GM18951 (cell line): Measurements from ENCODE around the gene NOL3.
"Not testable (repeated sequence)": the region's sequence is repeated elsewhere in the genome, so short reads cannot be mapped to it uniquely, and the experiment has no call there.

Experiments
- POLR2A ChIP-seq: IDR thresholded peaks from 4 replicates; pipeline ENCODE4 v1.6.1; 2011; ENCODE audit warnings: mild to moderate bottlenecking; ENCODE audit not compliant: insufficient read length, insufficient read depth; ENCODE audit errors: extremely low read depth
- in situ Hi-C: fragments of 300-500 bp; cut with MboI; formaldehyde crosslinking; loops from one replicate; pipeline ENCODE4 v1.12.0; 2022; ENCODE audit warnings: low sequenced_read_pairs, mixed read lengths, inconsistent platforms; ENCODE audit not compliant: unreplicated experiment

The NOL3 gene

DNA sequence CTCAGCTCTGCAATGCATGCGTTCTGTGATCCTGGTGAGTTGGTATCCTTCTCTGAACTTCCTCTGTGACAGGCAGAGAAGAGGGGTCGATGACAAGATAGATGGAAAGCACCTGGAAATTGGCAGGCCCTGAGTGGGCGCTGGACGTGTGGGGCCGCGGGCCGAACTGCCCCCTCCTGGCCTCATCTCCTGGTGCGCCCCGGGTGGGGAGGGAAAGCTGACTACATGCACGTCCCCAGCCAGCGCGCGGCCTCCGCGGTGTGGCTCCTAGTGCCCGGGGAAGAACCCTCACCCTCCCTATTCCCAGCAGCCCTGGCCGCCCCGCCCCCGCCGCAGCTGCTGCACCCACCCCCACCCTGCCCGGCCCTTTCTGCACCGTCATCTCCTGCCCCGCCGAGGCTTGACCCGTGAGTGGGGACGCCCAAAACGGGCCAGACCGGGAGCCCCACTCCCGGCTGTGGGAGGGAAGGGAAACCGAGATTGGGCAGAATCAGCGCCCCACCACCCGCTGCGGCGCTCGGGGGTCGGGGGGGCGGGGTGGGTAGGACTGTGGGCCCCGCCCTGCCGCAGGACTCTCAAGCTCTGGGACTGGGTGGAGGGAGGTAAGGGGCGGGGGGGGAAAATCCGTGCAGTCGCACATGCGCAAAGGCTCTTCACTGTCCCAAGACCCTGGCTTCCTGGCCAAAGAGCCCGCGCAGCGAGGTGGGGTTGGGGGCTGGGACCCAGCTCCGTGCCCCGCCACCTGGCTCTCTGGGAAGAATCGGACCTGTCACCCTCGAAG, at the start of gene NOL3:
Gene NOL3, plus strand, starts transcription at position 371 of the 781 bp plus-strand sequence.
- TF ChIP-seq POLR2A: peak; percentile 56
- in situ Hi-C loops: no loop called here

GRCh38 chr16:67122799-67123198, 47.5 kb upstream of the NOL3 start:
- in situ Hi-C loops: not testable (repeated sequence)

- in situ Hi-C loops: no loop called here
- TF ChIP-seq POLR2A: no peak
Measured at GRCh38 chr16:67128417-67128816, 41.9 kb upstream of the NOL3 start.

DNA sequence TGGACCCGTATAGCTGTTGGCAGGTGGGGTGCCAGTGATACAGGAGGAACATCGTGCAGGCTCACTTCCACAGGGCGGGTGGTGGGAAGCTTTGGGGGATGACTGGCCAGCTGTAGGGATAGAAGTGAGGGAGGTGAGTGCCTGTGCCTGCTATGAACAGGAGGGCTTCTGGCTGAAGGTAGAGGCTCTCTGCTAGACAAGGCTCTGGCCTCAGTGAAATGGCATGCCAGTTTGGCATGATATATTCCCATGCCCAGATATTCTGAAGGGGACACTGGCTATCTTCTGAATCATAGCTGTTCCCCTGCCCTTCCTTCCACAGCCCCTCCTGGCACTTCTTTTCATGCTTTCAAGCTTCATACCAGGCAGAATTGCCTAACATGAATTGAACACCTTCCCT, 41.5 kb upstream of the NOL3 start:
- no peak for TF ChIP-seq POLR2A
- in situ Hi-C loops: no loop called here

- no peak for TF ChIP-seq POLR2A
- in situ Hi-C loops: no loop called here
Measured at GRCh38 chr16:67129422-67129821, 40.9 kb upstream of the NOL3 start.

GRCh38 chr16:67137605-67138004, 32.7 kb upstream of the NOL3 start:
- no peak for TF ChIP-seq POLR2A
- in situ Hi-C loops: no loop called here

DNA sequence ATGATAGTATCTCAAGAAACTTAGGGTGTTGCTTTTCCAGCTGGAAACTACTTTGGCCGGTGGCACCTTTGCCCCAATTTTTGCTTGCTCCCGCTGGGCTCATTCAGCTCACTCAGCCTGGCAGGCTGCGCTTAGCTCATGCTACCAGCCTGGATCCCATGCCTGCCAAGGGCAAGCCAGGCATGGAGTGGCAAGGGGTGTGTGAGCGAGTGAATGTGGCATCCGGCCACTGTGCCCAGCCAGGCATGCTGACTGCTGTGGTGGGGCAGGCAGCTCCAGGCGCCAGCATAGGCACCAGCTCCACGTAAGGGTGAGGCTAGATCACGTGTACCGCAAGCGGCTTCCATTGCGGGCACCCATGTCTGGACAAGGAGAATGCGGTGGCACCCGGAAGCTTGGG, 28.9 kb upstream of the NOL3 start:
- in situ Hi-C loops: no loop called here
- no peak for TF ChIP-seq POLR2A

- in situ Hi-C loops: no loop called here
- no peak for TF ChIP-seq POLR2A
Measured at GRCh38 chr16:67142342-67142741, 28.0 kb upstream of the NOL3 start.

- no peak for TF ChIP-seq POLR2A
- in situ Hi-C loops: no loop called here
Measured at GRCh38 chr16:67144943-67145342, 25.4 kb upstream of the NOL3 start.

DNA sequence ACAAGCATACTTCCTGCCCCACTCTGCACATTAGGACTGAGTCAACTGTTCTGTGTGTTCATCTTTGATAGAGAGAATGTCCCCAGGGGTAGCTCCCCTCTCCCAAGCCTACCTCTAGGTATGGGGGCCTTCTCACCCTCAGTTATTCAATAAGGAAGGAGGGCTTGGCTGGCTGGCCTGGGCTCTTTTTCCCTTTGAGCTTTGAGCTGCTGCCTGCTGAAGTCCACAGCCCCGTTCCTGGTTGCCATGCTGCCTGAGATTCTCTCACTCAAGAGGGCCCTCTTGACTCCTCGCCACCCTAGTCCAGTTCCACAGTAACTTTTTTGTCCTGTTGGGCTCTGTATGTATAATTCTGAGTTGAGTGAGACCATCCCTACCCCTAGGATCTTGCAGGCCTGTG, 24.6 kb upstream of the NOL3 start:
- TF ChIP-seq POLR2A: no peak
- in situ Hi-C loops: no loop called here

DNA sequence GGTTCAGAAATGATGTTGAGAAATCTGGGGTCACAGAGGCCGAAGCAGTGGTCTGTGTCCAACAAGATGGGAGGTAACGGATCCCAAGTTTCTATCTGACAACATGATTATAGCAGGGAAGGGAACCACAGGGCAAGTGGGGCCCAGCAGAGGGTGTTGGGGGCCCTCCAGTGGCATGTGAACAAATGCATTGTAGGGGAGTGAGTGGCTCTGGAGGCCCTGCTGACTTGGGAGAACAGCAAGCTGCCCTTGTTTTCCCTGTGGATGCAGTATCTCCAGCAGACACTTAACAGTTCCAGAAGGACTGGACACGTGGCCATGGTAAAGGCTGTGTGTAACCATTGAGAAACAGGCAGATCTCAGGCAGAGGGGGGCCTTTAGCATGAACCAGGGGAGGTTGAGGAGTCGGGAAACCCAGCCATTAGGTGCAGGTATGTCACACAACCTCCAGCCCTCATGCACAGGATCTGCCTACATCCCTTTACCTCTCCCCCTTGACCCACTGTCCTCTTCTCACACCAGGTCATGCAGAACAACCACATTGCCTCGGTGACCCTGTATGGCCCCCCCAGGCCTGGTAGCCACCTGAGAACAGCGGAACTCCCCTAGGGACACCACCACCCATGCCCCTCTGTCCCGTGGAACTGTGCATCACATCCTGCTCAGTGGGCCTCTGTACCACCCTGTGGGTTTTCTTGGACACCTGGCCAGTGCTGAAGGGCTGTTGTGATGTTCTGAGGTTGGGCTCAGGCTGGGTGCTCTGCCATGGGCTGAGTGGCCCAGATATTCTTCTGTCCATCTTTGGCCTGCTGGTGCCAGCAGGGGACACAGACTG, 23.6 kb upstream of the NOL3 start:
- no peak for TF ChIP-seq POLR2A
- in situ Hi-C loops: no loop called here

GRCh38 chr16:67147437-67148140, 22.7 kb upstream of the NOL3 start:
- in situ Hi-C loops: no loop called here
- no peak for TF ChIP-seq POLR2A

- in situ Hi-C loops: no loop called here
- TF ChIP-seq POLR2A: no peak
Measured at GRCh38 chr16:67148221-67148620, 22.1 kb upstream of the NOL3 start.
